HG03575 (cell line): Measurements from ENCODE around the gene TPSG1.
"Not testable (repeated sequence)": the region's sequence is repeated elsewhere in the genome, so short reads cannot be mapped to it uniquely, and the experiment has no call there.

Source experiments
- ATAC-seq: cut with Tn5 transposase; IDR thresholded peaks from one replicate; pipeline ENCODE4 v1.9.1; 2021; ENCODE audit not compliant: unreplicated experiment, insufficient number of reproducible peaks, low FRiP score; ENCODE audit errors: extremely low read depth

Gene TPSG1

GRCh38 chr16:1201444-1201843 is 23.6 kb downstream of the TPSG1 start:
- no peak for ATAC-seq

- no peak for ATAC-seq
Measured at GRCh38 chr16:1200014-1200627, 24.9 kb downstream of the TPSG1 start.

GRCh38 chr16:1199347-1200013 is 25.6 kb downstream of the TPSG1 start:
- ATAC-seq = no peak

GRCh38 chr16:1198671-1199346 is 26.3 kb downstream of the TPSG1 start:
- ATAC-seq = not testable (repeated sequence)

- ATAC-seq = no peak
Measured at GRCh38 chr16:1198194-1198593, 26.9 kb downstream of the TPSG1 start.

- no peak for ATAC-seq
Measured at GRCh38 chr16:1197237-1197866, 27.7 kb downstream of the TPSG1 start.

- ATAC-seq = no peak
Measured at GRCh38 chr16:1196494-1196893, 28.6 kb downstream of the TPSG1 start.

- no peak for ATAC-seq
Measured at GRCh38 chr16:1195393-1195666, 29.7 kb downstream of the TPSG1 start.

- no peak for ATAC-seq
Measured at GRCh38 chr16:1194665-1195392, 30.2 kb downstream of the TPSG1 start.

- no peak for ATAC-seq
Measured at GRCh38 chr16:1193825-1194581, 31.1 kb downstream of the TPSG1 start.

- ATAC-seq = no peak
Measured at GRCh38 chr16:1193143-1193824, 31.8 kb downstream of the TPSG1 start.

GRCh38 chr16:1192384-1193073 is 32.5 kb downstream of the TPSG1 start:
- no peak for ATAC-seq

- not testable (repeated sequence) for ATAC-seq
Measured at GRCh38 chr16:1190789-1191188, 34.3 kb downstream of the TPSG1 start.

- no peak for ATAC-seq
Measured at GRCh38 chr16:1189455-1189854, 35.6 kb downstream of the TPSG1 start.

GRCh38 chr16:1188432-1189189 is 36.5 kb downstream of the TPSG1 start:
- no peak for ATAC-seq

GRCh38 chr16:1185460-1186207 is 39.4 kb downstream of the TPSG1 start:
- ATAC-seq = not testable (repeated sequence)
